Astrocyte (in vitro differentiated cells and primary cell): Measurements from ENCODE around the gene DIP2C.

Experiments
- CTCF ChIP-seq: IDR thresholded peaks from 2 replicates; pipeline ENCODE4 v1.5.1; 2011; ENCODE audit warnings: low read depth, mild to moderate bottlenecking, inconsistent platforms, low read length, moderate library complexity; ENCODE audit not compliant: insufficient read depth
- EZH2 ChIP-seq: IDR thresholded peaks from 2 replicates; pipeline ENCODE4 v1.6.1; 2012; ENCODE audit warnings: mild to moderate bottlenecking, low read length, inconsistent platforms; ENCODE audit not compliant: insufficient read depth

- TF ChIP-seq CTCF: no peak
- no peak for TF ChIP-seq EZH2
These were observed 24.7 kb upstream of the DIP2C start for GRCh38 chr10:714214-714613.
